Peyer's patch (tissue), 4 donors: ENCODE results near the gene HYDIN.

ENCODE experiments used
- CTCF ChIP-seq, 6 experiments: fragments of 450-650 bp in 4 of 6; fragments of 200-600 bp in 2 of 6; sonication (generic) in 1 of 6; IDR thresholded peaks; one replicate each; pipeline ENCODE4 v1.5.1; 2017 to 2019; ENCODE audit warnings: antibody characterized with exemption in 6 of 6, mild to moderate bottlenecking in 3 of 6, moderate library complexity in 1 of 6
- POLR2A ChIP-seq, 2 donors: fragments of 450-650 bp; IDR thresholded peaks; one replicate each; pipeline ENCODE4 v1.5.1; 2017; ENCODE audit warnings: antibody characterized with exemption in 2 of 2, mild to moderate bottlenecking in 2 of 2, moderate library complexity in 2 of 2

GRCh38 chr16:70758786-70759185, 471.7 kb downstream of the HYDIN start:
- TF ChIP-seq CTCF (IDR thresholded peaks at IDR 0.05), result no peak
- TF ChIP-seq POLR2A (IDR thresholded peaks at IDR 0.05), result no peak
